Measurements from ENCODE around the gene ANKRD50.

Gene ANKRD50

GRCh38 chr4:124705393-124705792, 7.1 kb downstream of the ANKRD50 start:
- no peak for DNase-seq

DNA sequence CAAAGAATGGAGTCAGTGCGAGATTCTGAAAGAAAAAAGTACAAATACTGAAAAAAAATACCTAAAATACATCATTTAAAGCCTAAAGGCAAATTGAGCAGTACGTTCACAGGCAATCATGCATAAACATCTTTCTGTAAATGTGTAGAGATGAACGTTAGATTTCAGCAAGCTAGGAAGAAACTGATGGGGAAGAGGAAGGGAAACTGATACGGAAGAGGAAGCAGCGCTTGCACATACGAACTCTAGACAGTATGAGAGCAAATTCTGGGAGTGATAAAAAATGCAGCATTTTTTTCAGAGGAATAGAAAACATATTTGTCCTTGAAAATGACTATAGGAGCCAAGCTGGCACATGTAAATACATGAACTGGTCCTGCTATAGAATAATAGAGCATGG, 9.4 kb downstream of the ANKRD50 start:
- no peak for DNase-seq

- DNase-seq, result no peak
Observed at GRCh38 chr4:124697441-124697840, 15.1 kb downstream of the ANKRD50 start.

- DNase-seq, result no peak
Observed at GRCh38 chr4:124696182-124696581, 16.4 kb downstream of the ANKRD50 start.

DNA sequence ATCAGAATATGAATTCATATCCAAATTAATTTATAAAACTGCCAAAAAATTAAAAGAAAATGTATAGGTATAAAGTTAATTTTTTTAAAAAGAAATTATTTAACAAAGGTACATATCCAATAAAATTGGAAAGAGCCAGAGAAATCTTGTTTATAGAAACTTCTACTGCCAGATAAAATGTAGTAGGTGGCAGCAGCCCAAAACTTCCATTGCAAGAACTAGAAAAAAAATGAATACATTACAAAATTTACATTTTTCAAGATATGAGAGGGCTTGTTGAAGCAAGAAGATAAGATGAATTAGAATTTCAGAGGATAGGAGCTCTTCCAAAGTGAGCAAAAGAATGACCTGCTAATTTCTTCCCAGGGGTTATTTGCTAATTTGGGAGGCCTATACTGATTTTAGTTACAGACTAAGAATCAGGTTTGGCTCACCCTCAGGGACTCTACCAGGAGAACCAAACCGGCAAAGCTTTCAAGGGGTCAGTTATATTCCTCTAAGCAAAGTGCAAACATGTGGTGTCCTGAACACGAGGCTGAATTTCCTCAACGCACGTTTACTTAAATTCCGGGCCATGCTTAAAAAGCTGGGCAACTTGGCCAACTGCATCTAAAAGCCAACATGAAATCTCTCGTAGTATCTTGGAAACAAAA, 17.5 kb downstream of the ANKRD50 start:
- no peak for DNase-seq

- no peak for DNase-seq
Observed at GRCh38 chr4:124694306-124694705, 18.2 kb downstream of the ANKRD50 start.

- DNase-seq, result no peak
Observed at GRCh38 chr4:124691801-124692200, 20.7 kb downstream of the ANKRD50 start.

DNA sequence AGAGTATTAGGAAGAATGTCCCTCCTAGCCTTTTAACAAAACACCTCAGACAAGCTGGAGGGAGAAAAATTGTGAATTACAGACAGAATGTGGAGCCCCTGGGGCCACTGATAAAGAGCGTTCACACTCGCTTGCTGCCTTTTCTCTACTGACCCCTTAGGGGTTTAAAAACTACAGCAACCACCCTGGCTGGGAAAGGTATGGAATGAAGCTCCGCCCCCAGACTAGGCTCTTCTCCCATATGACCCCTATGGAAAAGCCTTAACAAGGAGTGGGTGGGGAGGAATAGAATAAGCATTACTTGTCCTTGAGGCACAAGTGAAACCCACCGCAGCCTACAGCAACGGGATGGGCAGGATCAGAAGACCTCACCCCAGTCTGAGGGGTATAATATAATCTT, 26.3 kb downstream of the ANKRD50 start:
- no peak for DNase-seq

- DNase-seq, result no peak
Observed at GRCh38 chr4:124685851-124686250, 26.7 kb downstream of the ANKRD50 start.

GRCh38 chr4:124684301-124684700, 28.2 kb downstream of the ANKRD50 start:
- DNase-seq, result no peak

- DNase-seq, result no peak
Observed at GRCh38 chr4:124682384-124682783, 30.1 kb downstream of the ANKRD50 start.

- no peak for DNase-seq
Observed at GRCh38 chr4:124666496-124666895, 46.0 kb downstream of the ANKRD50 start.

DNA sequence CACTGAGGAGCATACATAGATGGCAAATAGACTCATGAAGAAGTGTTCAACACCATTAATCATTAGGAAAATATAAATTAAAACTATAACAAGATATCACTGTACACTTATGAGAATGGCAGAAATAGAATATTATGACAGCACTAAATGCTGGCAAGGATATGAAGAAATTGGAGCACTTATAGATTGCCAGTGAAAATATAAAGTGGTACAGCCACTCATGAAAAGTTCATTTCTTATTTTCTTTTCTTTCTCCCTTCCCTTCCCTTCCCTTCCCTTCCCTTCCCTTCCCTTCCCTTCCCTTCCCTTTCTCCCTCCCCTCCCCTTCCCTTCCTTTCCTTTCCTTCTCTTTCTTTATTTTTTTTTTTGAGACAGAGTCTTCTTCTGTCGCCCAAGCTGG, 53.7 kb downstream of the ANKRD50 start:
- no peak for DNase-seq

GRCh38 chr4:124650614-124651013, 61.9 kb downstream of the ANKRD50 start:
- no peak for DNase-seq

DNA sequence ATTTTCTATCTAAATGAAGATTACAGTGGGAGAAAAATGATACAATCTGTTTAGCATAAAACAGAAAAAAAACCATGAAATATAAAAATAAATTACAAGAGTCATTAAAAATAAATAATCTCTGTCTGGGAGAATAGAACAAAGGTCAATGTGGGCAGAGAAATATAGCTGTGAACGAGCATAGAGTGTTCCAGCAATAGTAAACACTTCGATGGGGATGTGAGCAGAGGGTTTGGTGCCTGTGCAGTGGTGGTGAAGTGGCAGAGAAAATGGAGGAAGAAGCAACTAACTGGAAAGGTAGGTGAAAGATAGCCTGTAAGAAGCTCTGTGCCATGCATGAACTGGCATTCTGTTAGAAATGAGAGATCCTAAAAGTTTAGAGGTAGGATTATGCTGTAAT, 64.9 kb downstream of the ANKRD50 start:
- DNase-seq, result no peak

- DNase-seq, result no peak
Observed at GRCh38 chr4:124644621-124645020, 67.9 kb downstream of the ANKRD50 start.

DNA sequence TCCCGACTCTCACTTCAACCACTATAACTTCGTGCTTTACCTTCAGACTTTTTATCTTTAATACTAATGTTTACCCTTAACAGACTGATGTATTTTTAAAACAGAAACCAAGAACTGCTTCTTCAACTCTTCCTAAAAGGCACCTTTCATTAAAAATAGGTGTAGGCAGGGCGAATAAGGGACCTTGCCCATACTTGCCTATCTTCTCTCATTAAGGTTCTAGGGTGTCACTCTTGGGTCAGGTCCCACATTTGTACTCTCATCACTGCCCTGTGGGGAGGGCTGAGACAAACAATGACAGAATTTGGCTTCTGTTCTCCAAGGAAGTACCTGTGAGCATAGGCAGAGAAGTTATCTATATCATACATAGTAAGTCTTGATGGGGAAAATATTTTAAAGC, 69.7 kb downstream of the ANKRD50 start:
- DNase-seq, result no peak

DNA sequence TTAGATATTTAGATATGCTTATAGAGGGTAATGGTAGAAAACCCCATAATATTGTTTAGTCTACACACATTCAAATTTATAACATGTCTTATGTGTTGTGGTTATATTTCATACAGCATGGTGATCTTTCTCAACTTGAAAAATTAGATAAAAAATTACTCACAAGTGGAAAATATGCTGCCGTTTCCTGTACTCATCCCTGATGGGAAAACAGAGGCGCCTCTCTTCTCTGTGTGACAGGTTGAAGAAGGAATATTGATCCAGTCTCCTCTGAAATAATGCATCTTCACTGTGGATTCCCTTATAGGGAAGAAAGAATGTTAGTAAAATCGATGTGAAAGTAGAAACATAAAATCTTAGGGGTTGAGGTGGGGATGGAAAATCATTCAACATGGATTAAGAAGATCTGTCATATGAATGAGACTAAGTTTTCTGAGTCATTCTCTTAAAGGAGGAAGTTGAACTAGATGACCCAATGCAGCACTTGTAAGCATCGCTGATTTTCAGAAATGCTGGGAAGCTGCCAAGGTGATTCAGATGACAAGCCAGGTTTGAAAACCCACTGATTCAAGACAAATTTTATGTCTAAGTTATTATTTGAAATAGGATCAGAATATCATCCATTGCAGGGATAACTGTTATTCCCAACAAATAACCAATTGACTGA, 70.7 kb downstream of the ANKRD50 start:
- no peak for DNase-seq

DNA sequence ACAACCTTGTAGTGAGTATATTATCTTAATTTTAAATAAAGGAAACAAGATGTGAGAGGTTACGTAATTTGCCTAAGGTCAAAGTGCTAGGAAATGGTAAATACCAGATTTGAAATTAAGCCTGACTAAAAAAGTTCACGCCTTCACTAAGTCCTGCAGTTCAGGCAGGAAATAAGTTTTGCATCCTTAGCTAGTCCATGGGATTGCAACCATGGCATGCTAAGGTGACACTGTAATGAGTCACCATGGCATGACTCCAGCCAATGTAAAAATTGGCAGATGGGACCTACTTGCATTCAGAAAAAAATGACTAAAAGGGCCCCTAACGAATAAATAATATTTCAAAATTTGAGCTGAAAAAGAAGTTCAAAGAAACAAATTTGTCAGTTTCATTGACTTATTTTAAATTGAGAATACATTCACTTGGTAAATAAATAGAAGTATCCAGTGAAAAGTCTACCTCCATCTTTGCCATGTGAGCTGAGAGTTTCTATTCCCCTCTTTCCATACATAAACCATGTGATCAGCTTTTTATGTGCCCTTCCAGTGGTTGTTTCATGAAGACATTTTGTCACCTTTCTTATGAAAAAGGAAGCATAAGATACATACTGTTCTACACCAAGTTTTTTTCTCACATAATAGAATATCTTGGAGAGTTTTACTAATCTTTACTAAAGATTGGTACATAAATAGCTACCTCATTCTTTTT, 72.4 kb downstream of the ANKRD50 start:
- DNase-seq, result no peak

DNA sequence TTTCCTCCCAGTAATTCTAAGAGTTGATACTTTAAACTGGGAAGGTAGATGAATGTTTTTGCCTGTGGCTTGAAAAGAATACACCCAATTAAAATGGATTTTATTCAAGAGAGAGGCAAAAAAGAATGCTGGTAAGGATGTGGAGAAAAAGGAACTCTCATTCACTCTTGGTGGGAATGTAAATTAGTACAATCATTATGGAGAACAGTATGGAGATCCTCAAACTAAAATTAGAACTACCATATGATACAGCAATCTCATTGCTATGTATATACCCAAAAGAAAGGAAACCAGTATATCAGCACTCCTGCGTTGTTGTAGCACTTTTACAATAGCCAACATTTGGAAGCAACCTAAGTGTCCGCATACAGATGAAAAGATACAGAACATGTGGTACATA, 75.2 kb downstream of the ANKRD50 start:
- no peak for DNase-seq

- DNase-seq, result no peak
Observed at GRCh38 chr4:124636788-124637187, 75.7 kb downstream of the ANKRD50 start.

- DNase-seq, result no peak
Observed at GRCh38 chr4:124635331-124635730, 77.2 kb downstream of the ANKRD50 start.

GRCh38 chr4:124633285-124633941, 79.1 kb downstream of the ANKRD50 start:
- DNase-seq, result no peak

DNA sequence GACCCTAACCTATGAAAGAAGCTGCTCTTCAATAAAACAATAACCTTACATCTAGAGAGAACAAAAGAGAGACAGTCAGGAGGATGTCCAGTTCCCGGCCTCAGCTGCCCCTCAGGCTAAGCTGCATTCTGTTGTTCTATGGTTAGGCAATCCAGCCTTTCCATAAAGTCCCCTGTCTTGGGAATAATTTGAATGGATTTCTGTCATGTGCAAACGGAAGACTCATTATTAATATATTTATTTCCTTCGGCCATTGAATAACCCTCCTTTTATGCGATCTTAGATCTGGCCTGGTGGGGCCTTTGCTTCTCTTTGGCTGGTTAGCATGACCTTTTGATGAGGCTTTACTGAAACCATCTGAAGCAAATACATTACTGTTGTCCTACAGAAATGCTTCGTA, 80.1 kb downstream of the ANKRD50 start:
- DNase-seq, result no peak
